Measurements from ENCODE around the gene ARL15. TPM values are rescaled to one million over a fixed set of nuclear protein-coding genes. Genes with fewer than 3 reads are reported as not detected.

ARL15 gene
- total and polyA plus RNA-seq, 9 of the 15 experiments (the other 6 are each of a cell fraction or from before 2014, with no cell fraction given) = 18.5 to 80.4 (median 57.0) TPM

- TF ChIP-seq DNMT1 (IDR thresholded peaks at IDR 0.05) = no peak
- TF ChIP-seq SMARCE1 (IDR thresholded peaks at IDR 0.05) = no peak
- 0 out of 2 replicates have a peak, but pooled peaks have one; percentile 31 for TF ChIP-seq LEF1 (IDR thresholded peaks at IDR 0.05)
- TF ChIP-seq, protein P1, sequence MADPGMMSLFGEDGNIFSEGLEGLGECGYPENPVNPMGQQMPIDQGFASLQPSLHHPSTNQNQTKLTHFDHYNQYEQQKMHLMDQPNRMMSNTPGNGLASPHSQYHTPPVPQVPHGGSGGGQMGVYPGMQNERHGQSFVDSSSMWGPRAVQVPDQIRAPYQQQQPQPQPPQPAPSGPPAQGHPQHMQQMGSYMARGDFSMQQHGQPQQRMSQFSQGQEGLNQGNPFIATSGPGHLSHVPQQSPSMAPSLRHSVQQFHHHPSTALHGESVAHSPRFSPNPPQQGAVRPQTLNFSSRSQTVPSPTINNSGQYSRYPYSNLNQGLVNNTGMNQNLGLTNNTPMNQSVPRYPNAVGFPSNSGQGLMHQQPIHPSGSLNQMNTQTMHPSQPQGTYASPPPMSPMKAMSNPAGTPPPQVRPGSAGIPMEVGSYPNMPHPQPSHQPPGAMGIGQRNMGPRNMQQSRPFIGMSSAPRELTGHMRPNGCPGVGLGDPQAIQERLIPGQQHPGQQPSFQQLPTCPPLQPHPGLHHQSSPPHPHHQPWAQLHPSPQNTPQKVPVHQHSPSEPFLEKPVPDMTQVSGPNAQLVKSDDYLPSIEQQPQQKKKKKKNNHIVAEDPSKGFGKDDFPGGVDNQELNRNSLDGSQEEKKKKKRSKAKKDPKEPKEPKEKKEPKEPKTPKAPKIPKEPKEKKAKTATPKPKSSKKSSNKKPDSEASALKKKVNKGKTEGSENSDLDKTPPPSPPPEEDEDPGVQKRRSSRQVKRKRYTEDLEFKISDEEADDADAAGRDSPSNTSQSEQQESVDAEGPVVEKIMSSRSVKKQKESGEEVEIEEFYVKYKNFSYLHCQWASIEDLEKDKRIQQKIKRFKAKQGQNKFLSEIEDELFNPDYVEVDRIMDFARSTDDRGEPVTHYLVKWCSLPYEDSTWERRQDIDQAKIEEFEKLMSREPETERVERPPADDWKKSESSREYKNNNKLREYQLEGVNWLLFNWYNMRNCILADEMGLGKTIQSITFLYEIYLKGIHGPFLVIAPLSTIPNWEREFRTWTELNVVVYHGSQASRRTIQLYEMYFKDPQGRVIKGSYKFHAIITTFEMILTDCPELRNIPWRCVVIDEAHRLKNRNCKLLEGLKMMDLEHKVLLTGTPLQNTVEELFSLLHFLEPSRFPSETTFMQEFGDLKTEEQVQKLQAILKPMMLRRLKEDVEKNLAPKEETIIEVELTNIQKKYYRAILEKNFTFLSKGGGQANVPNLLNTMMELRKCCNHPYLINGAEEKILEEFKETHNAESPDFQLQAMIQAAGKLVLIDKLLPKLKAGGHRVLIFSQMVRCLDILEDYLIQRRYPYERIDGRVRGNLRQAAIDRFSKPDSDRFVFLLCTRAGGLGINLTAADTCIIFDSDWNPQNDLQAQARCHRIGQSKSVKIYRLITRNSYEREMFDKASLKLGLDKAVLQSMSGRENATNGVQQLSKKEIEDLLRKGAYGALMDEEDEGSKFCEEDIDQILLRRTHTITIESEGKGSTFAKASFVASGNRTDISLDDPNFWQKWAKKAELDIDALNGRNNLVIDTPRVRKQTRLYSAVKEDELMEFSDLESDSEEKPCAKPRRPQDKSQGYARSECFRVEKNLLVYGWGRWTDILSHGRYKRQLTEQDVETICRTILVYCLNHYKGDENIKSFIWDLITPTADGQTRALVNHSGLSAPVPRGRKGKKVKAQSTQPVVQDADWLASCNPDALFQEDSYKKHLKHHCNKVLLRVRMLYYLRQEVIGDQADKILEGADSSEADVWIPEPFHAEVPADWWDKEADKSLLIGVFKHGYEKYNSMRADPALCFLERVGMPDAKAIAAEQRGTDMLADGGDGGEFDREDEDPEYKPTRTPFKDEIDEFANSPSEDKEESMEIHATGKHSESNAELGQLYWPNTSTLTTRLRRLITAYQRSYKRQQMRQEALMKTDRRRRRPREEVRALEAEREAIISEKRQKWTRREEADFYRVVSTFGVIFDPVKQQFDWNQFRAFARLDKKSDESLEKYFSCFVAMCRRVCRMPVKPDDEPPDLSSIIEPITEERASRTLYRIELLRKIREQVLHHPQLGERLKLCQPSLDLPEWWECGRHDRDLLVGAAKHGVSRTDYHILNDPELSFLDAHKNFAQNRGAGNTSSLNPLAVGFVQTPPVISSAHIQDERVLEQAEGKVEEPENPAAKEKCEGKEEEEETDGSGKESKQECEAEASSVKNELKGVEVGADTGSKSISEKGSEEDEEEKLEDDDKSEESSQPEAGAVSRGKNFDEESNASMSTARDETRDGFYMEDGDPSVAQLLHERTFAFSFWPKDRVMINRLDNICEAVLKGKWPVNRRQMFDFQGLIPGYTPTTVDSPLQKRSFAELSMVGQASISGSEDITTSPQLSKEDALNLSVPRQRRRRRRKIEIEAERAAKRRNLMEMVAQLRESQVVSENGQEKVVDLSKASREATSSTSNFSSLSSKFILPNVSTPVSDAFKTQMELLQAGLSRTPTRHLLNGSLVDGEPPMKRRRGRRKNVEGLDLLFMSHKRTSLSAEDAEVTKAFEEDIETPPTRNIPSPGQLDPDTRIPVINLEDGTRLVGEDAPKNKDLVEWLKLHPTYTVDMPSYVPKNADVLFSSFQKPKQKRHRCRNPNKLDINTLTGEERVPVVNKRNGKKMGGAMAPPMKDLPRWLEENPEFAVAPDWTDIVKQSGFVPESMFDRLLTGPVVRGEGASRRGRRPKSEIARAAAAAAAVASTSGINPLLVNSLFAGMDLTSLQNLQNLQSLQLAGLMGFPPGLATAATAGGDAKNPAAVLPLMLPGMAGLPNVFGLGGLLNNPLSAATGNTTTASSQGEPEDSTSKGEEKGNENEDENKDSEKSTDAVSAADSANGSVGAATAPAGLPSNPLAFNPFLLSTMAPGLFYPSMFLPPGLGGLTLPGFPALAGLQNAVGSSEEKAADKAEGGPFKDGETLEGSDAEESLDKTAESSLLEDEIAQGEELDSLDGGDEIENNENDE (IDR thresholded peaks at IDR 0.05; ENCODE audit: low read depth, low read length) = no peak
- no peak for TF ChIP-seq IFI16 (CRISPR knock-in tag; IDR thresholded peaks at IDR 0.05)
- no peak for TF ChIP-seq ZKSCAN1 (IDR thresholded peaks at IDR 0.05; ENCODE audit: low read depth, low read length)
- TF ChIP-seq MNT (conservative IDR thresholded peaks at IDR 0.05) = no peak
- no peak for TF ChIP-seq ZNF263 (CRISPR knock-in tag; IDR thresholded peaks at IDR 0.05; ENCODE audit: borderline replicate concordance)
- no peak for TF ChIP-seq ZBTB26 (CRISPR knock-in tag; IDR thresholded peaks at IDR 0.05)
- TF ChIP-seq HDAC2 (IDR thresholded peaks at IDR 0.05) = no peak
- TF ChIP-seq, protein P2, sequence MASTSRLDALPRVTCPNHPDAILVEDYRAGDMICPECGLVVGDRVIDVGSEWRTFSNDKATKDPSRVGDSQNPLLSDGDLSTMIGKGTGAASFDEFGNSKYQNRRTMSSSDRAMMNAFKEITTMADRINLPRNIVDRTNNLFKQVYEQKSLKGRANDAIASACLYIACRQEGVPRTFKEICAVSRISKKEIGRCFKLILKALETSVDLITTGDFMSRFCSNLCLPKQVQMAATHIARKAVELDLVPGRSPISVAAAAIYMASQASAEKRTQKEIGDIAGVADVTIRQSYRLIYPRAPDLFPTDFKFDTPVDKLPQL (IDR thresholded peaks at IDR 0.05; ENCODE audit: extremely low read depth, insufficient read length) = no peak
- TF ChIP-seq, protein P3, sequence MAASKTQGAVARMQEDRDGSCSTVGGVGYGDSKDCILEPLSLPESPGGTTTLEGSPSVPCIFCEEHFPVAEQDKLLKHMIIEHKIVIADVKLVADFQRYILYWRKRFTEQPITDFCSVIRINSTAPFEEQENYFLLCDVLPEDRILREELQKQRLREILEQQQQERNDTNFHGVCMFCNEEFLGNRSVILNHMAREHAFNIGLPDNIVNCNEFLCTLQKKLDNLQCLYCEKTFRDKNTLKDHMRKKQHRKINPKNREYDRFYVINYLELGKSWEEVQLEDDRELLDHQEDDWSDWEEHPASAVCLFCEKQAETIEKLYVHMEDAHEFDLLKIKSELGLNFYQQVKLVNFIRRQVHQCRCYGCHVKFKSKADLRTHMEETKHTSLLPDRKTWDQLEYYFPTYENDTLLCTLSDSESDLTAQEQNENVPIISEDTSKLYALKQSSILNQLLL (CRISPR knock-in tag; IDR thresholded peaks at IDR 0.05; ENCODE audit: borderline replicate concordance) = no peak
- no peak for TF ChIP-seq PHF21A (IDR thresholded peaks at IDR 0.05; ENCODE audit: borderline replicate concordance, low read depth)
Observed at GRCh38 chr5:54251981-54252380, 58.4 kb downstream of the ARL15 start (continued).

All from K562 (cell line).